OCI-LY7 (cell line): ENCODE measurements around the gene CFAP107. TPM values are rescaled to one million over a fixed set of nuclear protein-coding genes. Genes with fewer than 3 reads are reported as not detected.

ENCODE experiments used
- BruUV-seq: library from RNA; stranded (reverse); fragments of 400-500 nt; replicated peaks from 2 replicates; lab custom pipeline; 2021; lab: Mats Ljungman, UMichigan
- CTCF ChIA-PET: fragments of 300-600 bp; sonication (Branson Sonifier 250); formaldehyde crosslinking; loops from one replicate; lab custom pipeline; 2022; ENCODE audit warnings: antibody characterized with exemption; ENCODE audit not compliant: unreplicated experiment; lab: Charles Lee
- POLR2A ChIA-PET: fragments of 300-600 bp; sonication (Branson Sonifier 250); formaldehyde crosslinking; loops from one replicate; lab custom pipeline; 2022; ENCODE audit warnings: antibody characterized with exemption; lab: Charles Lee
- DNase-seq: peaks from one replicate; pipeline ENCODE4 v3.0.0-alpha.2; 2015; ENCODE audit warnings: low spot score
- H2AFZ ChIP-seq: fragments of 200-600 bp; sonication (generic), shearing (Covaris generic); 2 replicates; pipeline ENCODE4 v1.6.1; 2014; ENCODE audit warnings: mild to moderate bottlenecking, antibody characterized with exemption, low read length, moderate library complexity
- H3K27ac ChIP-seq: fragments of 200-600 bp; sonication (generic); 2 replicates; pipeline ENCODE4 v1.5.1; 2014; ENCODE audit warnings: mixed run types, low read depth, mild to moderate bottlenecking, moderate library complexity, low read length, inconsistent platforms; ENCODE audit not compliant: poor library complexity, severe bottlenecking
- H3K36me3 ChIP-seq: fragments of 200-600 bp; sonication (generic); 2 replicates; pipeline ENCODE4 v1.6.1; 2014; ENCODE audit warnings: mild to moderate bottlenecking, antibody characterized with exemption, low read length, moderate library complexity, mixed read lengths; ENCODE audit not compliant: insufficient read depth
- H3K4me1 ChIP-seq: fragments of 200-600 bp; sonication (generic); 2 replicates; pipeline ENCODE4 v1.5.1; 2014; ENCODE audit warnings: mild to moderate bottlenecking, low read length; ENCODE audit not compliant: insufficient read depth, poor library complexity, severe bottlenecking
- H3K4me2 ChIP-seq: fragments of 200-600 bp; sonication (generic); 2 replicates; pipeline ENCODE4 v1.6.1; 2014; ENCODE audit warnings: mild to moderate bottlenecking, low read length
- H3K4me3 ChIP-seq: fragments of 200-600 bp; sonication (generic); 2 replicates; pipeline ENCODE4 v1.5.1; 2014; ENCODE audit warnings: mild to moderate bottlenecking, low read depth, low read length; ENCODE audit not compliant: poor library complexity, severe bottlenecking
- H3K79me2 ChIP-seq: fragments of 200-600 bp; sonication (generic); 2 replicates; pipeline ENCODE4 v1.6.1; 2016; ENCODE audit warnings: low read depth, mild to moderate bottlenecking, low read length, moderate library complexity, mixed read lengths; ENCODE audit not compliant: insufficient read depth
- H3K9me2 ChIP-seq: fragments of 200-600 bp; sonication (generic); 2 replicates; pipeline ENCODE4 v1.6.1; 2016; ENCODE audit warnings: mild to moderate bottlenecking, low read length, mixed read lengths; ENCODE audit not compliant: insufficient read depth
- H3K9me3 ChIP-seq: fragments of 200-600 bp; sonication (generic); 2 replicates; pipeline ENCODE4 v1.6.1; 2014; ENCODE audit warnings: mild to moderate bottlenecking, mixed run types, low read length, mixed read lengths
- H4K20me1 ChIP-seq: fragments of 200-600 bp; sonication (generic); 2 replicates; pipeline ENCODE4 v1.6.1; 2014; ENCODE audit warnings: mild to moderate bottlenecking, antibody characterized with exemption, low read length, moderate library complexity, mixed read lengths; ENCODE audit not compliant: insufficient read depth
- CTCF ChIP-seq: fragments of 200-600 bp; sonication (generic); conservative IDR thresholded peaks from 2 replicates; pipeline ENCODE4 v1.5.1; 2014; ENCODE audit warnings: mild to moderate bottlenecking, antibody characterized with exemption, low read length, moderate library complexity, mixed read lengths
- EZH2phosphoT487 ChIP-seq: fragments of 200-600 bp; sonication (generic); IDR thresholded peaks from 2 replicates; pipeline ENCODE4 v1.6.1; 2018; ENCODE audit warnings: low read depth, borderline replicate concordance, mild to moderate bottlenecking, mixed run types, antibody characterized with exemption, low read length, moderate library complexity, mixed read lengths
- intact Hi-C: fragments of 100-400 bp; cut with micrococcal nuclease; formaldehyde crosslinking; loops from one replicate; pipeline ENCODE4 v1.10.0; 2022; ENCODE audit not compliant: unreplicated experiment
- total RNA-seq, 2 experiments: library from RNA; depleted of rRNA in 1 of 2; stranded (reverse); fragments of >200 nt in 1 of 2; shearing (Covaris generic) in 1 of 2; gene quantifications; 2 replicates each; pipeline ENCODE4 v1.2.3, GENCODE V29; 2014 to 2022

The CFAP107 gene
- total RNA-seq, 2 experiments from 2014 or later, result not detected

GRCh38 chr1:12709091-12709491 lies 36.9 kb upstream of the CFAP107 start:
- no peak for TF ChIP-seq CTCF
- no peak for TF ChIP-seq EZH2phosphoT487
- no peaks in the 10 kb centered on the region for H3K36me3 ChIP-seq
- H3K79me2 ChIP-seq, result no peaks in the 10 kb centered on the region
- no peaks in the 10 kb centered on the region for H3K4me1 ChIP-seq
- BruUV-seq, result no TSS peak
- H2AFZ ChIP-seq, result no peak overlapping the region
- no peak overlapping the region for H3K27ac ChIP-seq
- DNase-seq, result no peak
- POLR2A ChIA-PET, result no interaction called here
- H3K4me3 ChIP-seq, result no peak overlapping the region
- no peaks in the 10 kb centered on the region for H3K9me2 ChIP-seq
- H3K9me3 ChIP-seq, result no peaks in the 10 kb centered on the region
- H4K20me1 ChIP-seq, result no peaks in the 10 kb centered on the region
- CTCF ChIA-PET, result no interaction called here
- intact Hi-C loops, result no loop called here
- H3K4me2 ChIP-seq, result no peak overlapping the region

- ChIA-PET POLR2A (no interaction called here), CTCF (no interaction called here)
- Histone ChIP-seq H3K9me3 (no peaks in the 10 kb centered on the region), H3K27ac (no peak overlapping the region), H3K36me3 (no peaks in the 10 kb centered on the region), H3K4me2 (no peak overlapping the region), H4K20me1 (no peaks in the 10 kb centered on the region), H3K79me2 (no peaks in the 10 kb centered on the region), H3K9me2 (no peaks in the 10 kb centered on the region), H2AFZ (no peak overlapping the region), H3K4me1 (no peaks in the 10 kb centered on the region), H3K4me3 (no peak overlapping the region)
- no peak for TF ChIP-seq CTCF
- intact Hi-C loops, result no loop called here
- DNase-seq, result no peak
- BruUV-seq, result no TSS peak
Observed at GRCh38 chr1:12709696-12710095, 36.3 kb upstream of the CFAP107 start.

GRCh38 chr1:12711536-12711935 lies 34.5 kb upstream of the CFAP107 start:
- TF ChIP-seq EZH2phosphoT487, result no peak
- TF ChIP-seq CTCF, result no peak
- ChIA-PET CTCF (no interaction called here), POLR2A (no interaction called here)
- Histone ChIP-seq H2AFZ (no peak overlapping the region), H3K4me2 (no peak overlapping the region), H4K20me1 (no peaks in the 10 kb centered on the region), H3K4me1 (no peaks in the 10 kb centered on the region), H3K9me3 (no peaks in the 10 kb centered on the region), H3K36me3 (no peaks in the 10 kb centered on the region), H3K79me2 (no peaks in the 10 kb centered on the region), H3K27ac (no peak overlapping the region), H3K4me3 (no peak overlapping the region), H3K9me2 (no peaks in the 10 kb centered on the region)
- no peak for DNase-seq
- intact Hi-C loops, result no loop called here
- no TSS peak for BruUV-seq
